Measurements from ENCODE around the gene ZBTB43. TPM values are rescaled to one million over a fixed set of nuclear protein-coding genes. Genes with fewer than 3 reads are reported as not detected.

ZBTB43 gene
- total RNA-seq, 4 donors from 2014 or later: 8.7 to 9.9 (median 9.4) TPM

DNA sequence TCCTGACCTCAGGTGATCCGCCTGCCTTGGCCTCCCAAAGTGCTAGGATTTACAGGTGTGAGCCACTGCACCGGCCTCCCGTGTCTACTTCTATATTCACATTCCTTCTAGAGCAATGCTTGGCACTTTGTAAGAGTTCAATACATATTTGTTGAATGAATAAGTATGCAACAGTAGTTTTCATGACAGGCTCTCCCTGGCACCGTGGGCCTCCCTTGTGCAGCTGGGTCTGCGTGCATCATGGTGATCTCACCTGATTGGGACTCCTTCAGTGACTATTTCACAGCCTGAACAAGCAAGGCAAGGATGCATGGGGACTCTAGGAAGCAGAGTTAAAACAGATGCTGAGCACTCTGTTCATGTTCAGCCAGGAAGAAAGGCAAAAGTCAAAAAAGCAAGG lies 48.8 kb downstream of the ZBTB43 start:
- Histone ChIP-seq H3K36me3 (no peaks in the 10 kb centered on the region), H3K4me3 (no peak overlapping the region), H3K27me3 (peaks cover 0 to 15% (median 0%) of the 10 kb centered on the region in 4 donors), H3K9me3 (no peaks in the 10 kb centered on the region), H3K4me1 (no peaks in the 10 kb centered on the region), H3K27ac (replicated peaks in 1 of 4) (no peak overlapping the region)
- intact Hi-C loops (cut with DNase I): no loop called here
- TF ChIP-seq, protein P1, sequence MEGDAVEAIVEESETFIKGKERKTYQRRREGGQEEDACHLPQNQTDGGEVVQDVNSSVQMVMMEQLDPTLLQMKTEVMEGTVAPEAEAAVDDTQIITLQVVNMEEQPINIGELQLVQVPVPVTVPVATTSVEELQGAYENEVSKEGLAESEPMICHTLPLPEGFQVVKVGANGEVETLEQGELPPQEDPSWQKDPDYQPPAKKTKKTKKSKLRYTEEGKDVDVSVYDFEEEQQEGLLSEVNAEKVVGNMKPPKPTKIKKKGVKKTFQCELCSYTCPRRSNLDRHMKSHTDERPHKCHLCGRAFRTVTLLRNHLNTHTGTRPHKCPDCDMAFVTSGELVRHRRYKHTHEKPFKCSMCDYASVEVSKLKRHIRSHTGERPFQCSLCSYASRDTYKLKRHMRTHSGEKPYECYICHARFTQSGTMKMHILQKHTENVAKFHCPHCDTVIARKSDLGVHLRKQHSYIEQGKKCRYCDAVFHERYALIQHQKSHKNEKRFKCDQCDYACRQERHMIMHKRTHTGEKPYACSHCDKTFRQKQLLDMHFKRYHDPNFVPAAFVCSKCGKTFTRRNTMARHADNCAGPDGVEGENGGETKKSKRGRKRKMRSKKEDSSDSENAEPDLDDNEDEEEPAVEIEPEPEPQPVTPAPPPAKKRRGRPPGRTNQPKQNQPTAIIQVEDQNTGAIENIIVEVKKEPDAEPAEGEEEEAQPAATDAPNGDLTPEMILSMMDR (IDR thresholded peaks at IDR 0.05): no peak
- TF ChIP-seq EP300 (IDR thresholded peaks at IDR 0.05): no peak
- no peak for TF ChIP-seq POLR2A (IDR thresholded peaks at IDR 0.05; ENCODE audit: low read depth)
- no peak for TF ChIP-seq POLR2AphosphoS5 (IDR thresholded peaks at IDR 0.05)
- WGBS: 80% methylated on average over 5 of the region's 5 CpGs
- no peak for DNase-seq (ENCODE audit: extremely low spot score)

- peaks cover 2 to 4% (median 3%) of the 10 kb centered on the region in 4 donors for H3K4me1 ChIP-seq
- WGBS: 54% methylated on average over 7 of the region's 7 CpGs
- peaks cover 0 to 15% (median 0%) of the 10 kb centered on the region in 4 donors for H3K27me3 ChIP-seq
- TF ChIP-seq EP300 (IDR thresholded peaks at IDR 0.05) (no peak), POLR2A (IDR thresholded peaks at IDR 0.05; ENCODE audit: low read depth) (no peak), POLR2AphosphoS5 (IDR thresholded peaks at IDR 0.05) (no peak)
- TF ChIP-seq, protein P1 (IDR thresholded peaks at IDR 0.05): no peak
- H3K36me3 ChIP-seq: no peaks in the 10 kb centered on the region
- intact Hi-C loops (cut with DNase I): no loop called here
- no peak for DNase-seq (ENCODE audit: extremely low spot score)
- no peak overlapping the region for H3K4me3 ChIP-seq
- H3K27ac ChIP-seq (replicated peaks in 1 of 4): no peak overlapping the region
- H3K9me3 ChIP-seq: no peaks in the 10 kb centered on the region
Measured at GRCh38 chr9:126854734-126855133, 49.9 kb downstream of the ZBTB43 start.

DNA sequence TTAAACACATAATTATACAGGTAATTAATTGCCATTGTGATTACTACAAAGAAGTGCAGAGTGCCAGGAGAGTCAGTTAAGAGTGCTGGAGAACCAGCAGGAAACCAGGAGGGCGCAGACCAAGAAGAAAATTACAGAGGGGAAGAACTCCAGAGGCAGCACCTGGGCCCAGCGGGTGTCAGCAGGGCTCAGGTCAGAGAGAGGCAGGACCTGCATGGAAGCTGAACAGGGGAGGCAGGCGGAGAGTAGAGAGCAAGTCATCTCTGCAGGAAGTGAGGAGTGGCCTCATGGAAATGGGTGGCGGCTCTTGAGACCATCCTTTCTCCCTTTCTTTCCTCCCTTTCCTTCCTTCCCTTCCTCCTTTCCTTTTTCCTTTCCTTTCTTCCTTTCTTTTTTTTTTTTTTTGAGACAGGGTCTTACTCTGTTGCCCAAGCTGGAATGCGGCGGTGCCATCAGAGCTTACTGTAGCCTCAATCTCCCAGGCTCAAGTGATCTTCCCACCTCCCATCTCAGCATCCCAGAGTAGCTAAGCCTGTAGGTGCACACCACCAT lies 51.6 kb downstream of the ZBTB43 start:
- no peaks in the 10 kb centered on the region for H3K9me3 ChIP-seq
- TF ChIP-seq POLR2A (IDR thresholded peaks at IDR 0.05; ENCODE audit: low read depth) (no peak), EP300 (IDR thresholded peaks at IDR 0.05) (no peak)
- TF ChIP-seq, protein P1 (IDR thresholded peaks at IDR 0.05): no peak
- H3K27me3 ChIP-seq: peaks cover 0 to 15% (median 0%) of the 10 kb centered on the region in 4 donors
- no peak for DNase-seq (ENCODE audit: extremely low spot score)
- intact Hi-C loops (cut with DNase I): no loop called here
- no peak overlapping the region for H3K27ac ChIP-seq (replicated peaks in 1 of 4)
- no peaks in the 10 kb centered on the region for H3K36me3 ChIP-seq
- no peak overlapping the region for H3K4me3 ChIP-seq
- 87% methylated on average over 6 of the region's 6 CpGs for WGBS
- peaks cover 9 to 13% (median 11%) of the 10 kb centered on the region in 4 donors for H3K4me1 ChIP-seq

DNA sequence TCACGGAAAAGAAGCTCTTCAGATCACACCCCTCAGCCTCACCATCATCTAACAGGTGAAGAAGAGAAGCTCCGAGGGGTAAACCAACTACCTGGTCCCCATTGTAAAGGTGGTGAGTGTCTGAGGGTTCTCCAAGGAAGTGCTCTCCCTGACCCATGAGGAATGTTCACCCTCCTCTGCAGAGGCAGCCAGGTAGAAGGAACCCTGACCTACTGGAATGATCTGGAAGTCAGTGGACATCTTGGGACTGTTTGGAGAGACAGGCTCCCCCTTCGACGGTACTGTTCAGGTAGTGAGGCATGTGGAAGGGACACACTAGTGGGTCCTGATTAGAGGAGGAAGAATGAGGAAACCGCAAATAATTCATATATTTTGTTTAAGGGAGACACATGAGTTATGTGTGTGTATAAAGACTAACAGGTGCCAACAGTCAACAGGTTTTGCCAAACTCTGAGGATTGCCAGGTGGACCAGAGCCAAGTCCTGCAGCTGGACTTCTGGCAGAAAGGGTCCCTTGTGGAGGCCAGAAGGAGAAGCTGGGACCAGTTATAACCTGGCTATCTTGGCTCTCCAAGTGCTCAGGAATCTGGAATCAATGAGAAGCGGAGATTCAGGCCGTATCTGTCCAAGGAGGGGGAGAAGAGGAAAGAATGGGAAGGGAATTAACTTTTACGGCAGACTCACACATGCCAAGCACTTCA lies 52.6 kb downstream of the ZBTB43 start:
- intact Hi-C loops (cut with DNase I): no loop called here
- H3K4me1 ChIP-seq: peaks cover 19 to 23% (median 21%) of the 10 kb centered on the region in 4 donors
- no peak for DNase-seq (ENCODE audit: extremely low spot score)
- WGBS: 62% methylated on average over 8 of the region's 8 CpGs
- H3K27me3 ChIP-seq: peaks cover 0 to 13% (median 0%) of the 10 kb centered on the region in 4 donors
- no peaks in the 10 kb centered on the region for H3K36me3 ChIP-seq
- H3K9me3 ChIP-seq: no peaks in the 10 kb centered on the region
- no peak overlapping the region for H3K4me3 ChIP-seq
- TF ChIP-seq POLR2A (IDR thresholded peaks at IDR 0.05; ENCODE audit: low read depth) (no peak), EP300 (IDR thresholded peaks at IDR 0.05) (no peak), POLR2AphosphoS5 (IDR thresholded peaks at IDR 0.05) (no peak)
- TF ChIP-seq, protein P1 (IDR thresholded peaks at IDR 0.05): no peak
- no peak overlapping the region for H3K27ac ChIP-seq (replicated peaks in 1 of 4)

Measured in esophagus muscularis mucosa (tissue), 4 donors.